ENCODE measurements around the gene SARDH.

The SARDH gene

GRCh38 chr9:133717113-133718031 is 20.8 kb downstream of the SARDH start:
- TF ChIP-seq, protein P1, sequence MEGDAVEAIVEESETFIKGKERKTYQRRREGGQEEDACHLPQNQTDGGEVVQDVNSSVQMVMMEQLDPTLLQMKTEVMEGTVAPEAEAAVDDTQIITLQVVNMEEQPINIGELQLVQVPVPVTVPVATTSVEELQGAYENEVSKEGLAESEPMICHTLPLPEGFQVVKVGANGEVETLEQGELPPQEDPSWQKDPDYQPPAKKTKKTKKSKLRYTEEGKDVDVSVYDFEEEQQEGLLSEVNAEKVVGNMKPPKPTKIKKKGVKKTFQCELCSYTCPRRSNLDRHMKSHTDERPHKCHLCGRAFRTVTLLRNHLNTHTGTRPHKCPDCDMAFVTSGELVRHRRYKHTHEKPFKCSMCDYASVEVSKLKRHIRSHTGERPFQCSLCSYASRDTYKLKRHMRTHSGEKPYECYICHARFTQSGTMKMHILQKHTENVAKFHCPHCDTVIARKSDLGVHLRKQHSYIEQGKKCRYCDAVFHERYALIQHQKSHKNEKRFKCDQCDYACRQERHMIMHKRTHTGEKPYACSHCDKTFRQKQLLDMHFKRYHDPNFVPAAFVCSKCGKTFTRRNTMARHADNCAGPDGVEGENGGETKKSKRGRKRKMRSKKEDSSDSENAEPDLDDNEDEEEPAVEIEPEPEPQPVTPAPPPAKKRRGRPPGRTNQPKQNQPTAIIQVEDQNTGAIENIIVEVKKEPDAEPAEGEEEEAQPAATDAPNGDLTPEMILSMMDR (IDR thresholded peaks at IDR 0.05; ENCODE audit: control insufficient read depth, insufficient read depth, low read depth, low read length, missing control alignments), result no peak
- DNase-seq (ENCODE audit: low read depth), result no peak
- H3K4me3 ChIP-seq (ENCODE audit: control insufficient read depth, low read depth, low read length), result no peak overlapping the region

- TF ChIP-seq, protein P1 (IDR thresholded peaks at IDR 0.05; ENCODE audit: control insufficient read depth, insufficient read depth, low read depth, low read length, missing control alignments), result no peak
- DNase-seq (ENCODE audit: low read depth), result no peak
- no peak overlapping the region for H3K4me3 ChIP-seq (ENCODE audit: control insufficient read depth, low read depth, low read length)
These were observed 21.5 kb downstream of the SARDH start for GRCh38 chr9:133716564-133717112.

DNA sequence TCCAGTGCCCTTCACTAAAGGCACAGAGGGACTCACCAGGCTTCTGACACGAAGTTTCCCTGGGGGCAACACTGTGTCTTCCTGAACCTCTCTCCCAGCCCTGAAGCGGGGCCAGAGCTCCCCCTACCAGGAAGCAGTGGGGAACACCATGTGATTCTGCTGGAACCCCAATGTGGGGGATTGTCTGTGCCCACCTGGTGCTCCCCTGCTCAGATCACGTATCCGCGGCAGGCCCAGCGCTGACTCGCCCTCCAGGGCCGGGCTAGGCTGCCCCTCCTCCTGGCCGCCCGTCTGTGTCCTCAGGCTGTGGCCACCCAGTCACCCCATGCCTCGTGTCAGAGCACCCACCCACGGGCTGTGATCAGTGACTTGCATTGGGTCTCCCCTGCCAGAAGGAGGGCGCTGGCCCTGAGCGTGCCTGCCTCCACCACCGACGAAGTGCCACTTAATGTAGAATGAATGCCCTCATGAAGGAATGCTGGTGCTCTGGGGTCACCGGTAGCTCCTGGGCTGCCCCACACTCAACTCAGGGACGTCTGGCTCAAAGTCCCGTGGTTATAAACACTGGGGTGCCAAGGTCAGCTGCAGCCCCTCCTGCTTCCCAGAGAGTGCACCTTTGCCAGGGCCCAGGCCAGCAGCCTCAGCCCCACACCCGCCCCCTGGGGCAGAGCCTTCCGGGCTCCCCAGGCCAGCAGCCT is 22.1 kb downstream of the SARDH start:
- H3K4me3 ChIP-seq (ENCODE audit: control insufficient read depth, low read depth, low read length), result no peak overlapping the region
- TF ChIP-seq, protein P1 (IDR thresholded peaks at IDR 0.05; ENCODE audit: control insufficient read depth, insufficient read depth, low read depth, low read length, missing control alignments), result peak; percentile 26
- DNase-seq (ENCODE audit: low read depth), result no peak

DNA sequence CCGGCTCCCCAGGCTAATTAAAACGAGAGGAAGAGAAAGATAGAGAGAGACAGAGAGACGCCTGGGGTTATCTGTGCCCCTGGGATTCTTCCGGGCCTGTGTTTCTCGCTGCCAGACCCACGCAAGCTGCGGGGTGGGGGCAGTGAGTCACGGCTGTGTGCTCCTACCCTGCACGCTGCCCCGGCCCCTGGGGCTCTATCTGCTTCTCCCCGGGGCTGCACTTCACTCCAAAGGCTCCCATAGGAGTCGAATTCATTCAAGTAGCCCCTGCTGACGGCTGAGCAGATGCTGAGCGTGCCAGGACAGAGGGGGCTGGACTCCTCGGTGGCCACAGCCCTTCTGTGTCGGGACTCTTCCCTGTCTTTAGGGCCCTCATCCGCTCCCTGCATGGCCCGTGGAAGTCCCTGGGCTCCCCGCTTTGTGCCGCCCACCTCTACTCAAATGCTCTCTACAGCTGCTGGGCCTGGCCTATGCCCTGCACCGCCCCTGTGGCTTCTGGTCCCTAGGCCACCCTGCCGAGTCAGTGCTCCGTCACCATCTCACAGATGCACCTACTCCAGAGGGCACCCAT is 22.8 kb downstream of the SARDH start:
- TF ChIP-seq, protein P1 (IDR thresholded peaks at IDR 0.05; ENCODE audit: control insufficient read depth, insufficient read depth, low read depth, low read length, missing control alignments), result no peak
- no peak for DNase-seq (ENCODE audit: low read depth)
- H3K4me3 ChIP-seq (ENCODE audit: control insufficient read depth, low read depth, low read length), result no peak overlapping the region

GRCh38 chr9:133714606-133715294 is 23.4 kb downstream of the SARDH start:
- H3K4me3 ChIP-seq (ENCODE audit: control insufficient read depth, low read depth, low read length), result no peak overlapping the region
- TF ChIP-seq, protein P1 (IDR thresholded peaks at IDR 0.05; ENCODE audit: control insufficient read depth, insufficient read depth, low read depth, low read length, missing control alignments), result no peak
- no peak for DNase-seq (ENCODE audit: low read depth)

GRCh38 chr9:133713960-133714495 is 24.1 kb downstream of the SARDH start:
- no peak for DNase-seq (ENCODE audit: low read depth)
- no peak overlapping the region for H3K4me3 ChIP-seq (ENCODE audit: control insufficient read depth, low read depth, low read length)
- TF ChIP-seq, protein P1 (IDR thresholded peaks at IDR 0.05; ENCODE audit: control insufficient read depth, insufficient read depth, low read depth, low read length, missing control alignments), result no peak
